HepG2 (cell line): Measurements from ENCODE around the gene DPEP3. TPM values are rescaled to one million over a fixed set of nuclear protein-coding genes. Genes with fewer than 3 reads are reported as not detected.

ENCODE experiments used
- CAMTA2 ChIP-seq: sonication (generic); formaldehyde crosslinking; IDR thresholded peaks from 2 replicates; pipeline ENCODE4 v1.4.0; 2020; ENCODE audit warnings: mild to moderate bottlenecking, missing genetic modification reagents, borderline replicate concordance
- HES4 ChIP-seq: sonication (generic); formaldehyde crosslinking; IDR thresholded peaks from 2 replicates; pipeline ENCODE4 v1.9.0; 2021; ENCODE audit warnings: mild to moderate bottlenecking, missing genetic modification reagents, borderline replicate concordance
- HNF4G ChIP-seq, 2 experiments: sonication (generic) in 1 of 2; formaldehyde crosslinking in 1 of 2; IDR thresholded peaks; 2 replicates each; pipeline versions ENCODE4 v1.4.0 to v1.6.1; 2011 to 2020; ENCODE audit warnings: borderline replicate concordance in 2 of 2, low read depth in 2 of 2, mild to moderate bottlenecking in 2 of 2, low read length in 1 of 2, missing genetic modification reagents in 1 of 2, moderate library complexity in 1 of 2
- HNRNPH1 ChIP-seq: fragments of 200-400 bp; formaldehyde crosslinking; optimal IDR thresholded peaks from 2 replicates; pipeline ENCODE3; 2017; ENCODE audit warnings: mild to moderate bottlenecking, low read depth, low read length
- KLF13 ChIP-seq: sonication (generic); formaldehyde crosslinking; IDR thresholded peaks from 2 replicates; pipeline ENCODE4 v1.4.0; 2020; ENCODE audit warnings: mild to moderate bottlenecking, missing genetic modification reagents
- PHF8 ChIP-seq: sonication (generic); formaldehyde crosslinking; IDR thresholded peaks from 2 replicates; pipeline ENCODE4 v1.5.0; 2020; ENCODE audit warnings: missing genetic modification reagents
- POLR2A ChIP-seq, 2 experiments: IDR thresholded peaks; 2 replicates each; pipeline ENCODE4 v1.6.1; 2011; ENCODE audit warnings: low read depth in 2 of 2, low read length in 2 of 2, mild to moderate bottlenecking in 1 of 2, moderate library complexity in 1 of 2; ENCODE audit not compliant: insufficient read depth in 1 of 2
- RCOR2 ChIP-seq: IDR thresholded peaks from 2 replicates; pipeline ENCODE4 v1.6.1; 2016; ENCODE audit warnings: missing biosample characterization, missing genetic modification reagents
- SRY ChIP-seq: sonication (generic); formaldehyde crosslinking; IDR thresholded peaks from 2 replicates; pipeline ENCODE4 v1.8.0; 2022; ENCODE audit warnings: mild to moderate bottlenecking, missing genetic modification reagents
- TAF1 ChIP-seq: sonication (generic); formaldehyde crosslinking; IDR thresholded peaks from 2 replicates; pipeline ENCODE4 v1.4.0; 2020; ENCODE audit warnings: missing genetic modification reagents
- ZNF160 ChIP-seq: sonication (generic); formaldehyde crosslinking; IDR thresholded peaks from 2 replicates; pipeline ENCODE4 v1.8.0; 2022; ENCODE audit warnings: mild to moderate bottlenecking, inconsistent platforms, missing genetic modification reagents
- ZNF674 ChIP-seq: sonication (generic); formaldehyde crosslinking; IDR thresholded peaks from 2 replicates; pipeline ENCODE4 v1.5.0; 2020; ENCODE audit warnings: low read depth, mild to moderate bottlenecking, missing genetic modification reagents
- ZNF782 ChIP-seq: sonication (generic); formaldehyde crosslinking; IDR thresholded peaks from 2 replicates; pipeline ENCODE4 v1.4.0; 2020; ENCODE audit warnings: missing genetic modification reagents, mild to moderate bottlenecking, borderline replicate concordance
- ZNF788 ChIP-seq: sonication (generic); formaldehyde crosslinking; IDR thresholded peaks from 2 replicates; pipeline ENCODE4 v1.5.0; 2020; ENCODE audit warnings: mild to moderate bottlenecking, missing genetic modification reagents, borderline replicate concordance
- polyA plus RNA-seq, 8 experiments: library from polyadenylated mRNA; depleted of rRNA in 3 of 8; stranded (reverse) in 7 of 8; unstranded in 1 of 8; fragments of >200 nt; fragmentation: Illumina TruSeq in 4 of 8; extraction: Trizol in 4 of 8; gene quantifications; 2 replicates each; pipeline versions ENCODE4 v1.2.1 to v1.2.3, GENCODE V29; 2011 to 2016; ENCODE audit warnings: low read depth in 4 of 8, missing spikeins in 1 of 8, mixed read lengths in 1 of 8; ENCODE audit not compliant: insufficient read depth in 1 of 8
- total RNA-seq, 5 experiments: library from RNA; depleted of rRNA; stranded (reverse); fragments of >200 nt; fragmentation: Illumina TruSeq; extraction: Trizol; gene quantifications; 2 replicates each; pipeline ENCODE4 v1.2.3, GENCODE V29; 2016; ENCODE audit warnings: low read depth in 1 of 5
- TF ChIP-seq, protein P1 (sequence below): sonication (generic); formaldehyde crosslinking; IDR thresholded peaks from 2 replicates; pipeline ENCODE4 v1.4.0; 2020; ENCODE audit warnings: missing genetic modification reagents
- TF ChIP-seq, protein P2 (sequence below): sonication (generic); formaldehyde crosslinking; IDR thresholded peaks from 2 replicates; pipeline ENCODE4 v1.8.0; 2022; ENCODE audit warnings: missing genetic modification reagents, mild to moderate bottlenecking, borderline replicate concordance
- TF ChIP-seq, protein P3 (sequence below): sonication (generic); formaldehyde crosslinking; IDR thresholded peaks from 2 replicates; pipeline ENCODE4 v1.5.0; 2020; ENCODE audit warnings: mild to moderate bottlenecking, missing genetic modification reagents
- TF ChIP-seq, protein P4 (sequence below): sonication (generic); formaldehyde crosslinking; IDR thresholded peaks from 2 replicates; pipeline ENCODE4 v1.8.1; 2023; ENCODE audit warnings: mild to moderate bottlenecking, missing genetic modification reagents

Gene DPEP3
- total and polyA plus RNA-seq, 2 of the 13 experiments (the other 11 are each of a cell fraction or from before 2014, with no cell fraction given) = not detected

DNA sequence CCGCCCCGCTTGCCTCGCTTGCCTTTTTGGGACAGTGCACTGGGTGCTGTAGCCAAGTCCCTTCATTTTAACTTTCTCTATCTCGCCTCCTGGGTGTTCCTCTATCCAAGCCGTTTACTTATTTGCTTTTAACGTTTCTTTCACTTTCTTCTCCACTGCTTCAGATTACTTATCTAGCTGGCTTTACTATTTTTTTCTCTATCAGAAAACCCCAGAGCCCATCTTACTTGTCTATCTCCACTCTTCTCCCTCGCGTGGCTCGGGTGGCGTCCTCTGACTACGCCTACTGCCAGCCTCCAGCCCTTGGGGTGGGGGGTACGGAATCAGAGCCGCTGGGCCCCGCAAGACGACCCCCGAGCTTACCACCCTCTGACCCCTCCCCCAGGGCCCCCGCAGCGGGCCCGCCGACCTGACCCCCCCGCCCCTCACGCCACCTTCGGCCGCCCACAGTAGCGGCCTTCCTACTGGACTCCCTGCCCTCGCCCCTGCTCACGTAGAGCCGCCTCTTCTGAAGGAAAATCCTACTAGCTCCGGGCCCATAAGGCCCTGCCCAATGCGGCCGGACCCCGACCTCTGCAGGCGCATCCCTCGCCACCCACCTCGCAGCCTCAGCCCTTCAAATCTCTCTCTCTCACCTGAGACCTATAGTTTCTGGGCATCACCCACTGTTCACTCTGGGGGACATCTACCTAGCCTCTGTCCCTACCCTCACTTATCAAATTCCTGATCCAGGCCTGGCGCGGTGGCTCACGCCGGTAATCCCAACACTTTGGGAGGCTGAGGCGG is 10.9 kb downstream of the DPEP3 start (continued):
- TF ChIP-seq, protein P1, sequence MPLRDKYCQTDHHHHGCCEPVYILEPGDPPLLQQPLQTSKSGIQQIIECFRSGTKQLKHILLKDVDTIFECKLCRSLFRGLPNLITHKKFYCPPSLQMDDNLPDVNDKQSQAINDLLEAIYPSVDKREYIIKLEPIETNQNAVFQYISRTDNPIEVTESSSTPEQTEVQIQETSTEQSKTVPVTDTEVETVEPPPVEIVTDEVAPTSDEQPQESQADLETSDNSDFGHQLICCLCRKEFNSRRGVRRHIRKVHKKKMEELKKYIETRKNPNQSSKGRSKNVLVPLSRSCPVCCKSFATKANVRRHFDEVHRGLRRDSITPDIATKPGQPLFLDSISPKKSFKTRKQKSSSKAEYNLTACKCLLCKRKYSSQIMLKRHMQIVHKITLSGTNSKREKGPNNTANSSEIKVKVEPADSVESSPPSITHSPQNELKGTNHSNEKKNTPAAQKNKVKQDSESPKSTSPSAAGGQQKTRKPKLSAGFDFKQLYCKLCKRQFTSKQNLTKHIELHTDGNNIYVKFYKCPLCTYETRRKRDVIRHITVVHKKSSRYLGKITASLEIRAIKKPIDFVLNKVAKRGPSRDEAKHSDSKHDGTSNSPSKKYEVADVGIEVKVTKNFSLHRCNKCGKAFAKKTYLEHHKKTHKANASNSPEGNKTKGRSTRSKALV = no peak
- peak; percentile 52; the same call in 1 of the 2 replicates for TF ChIP-seq TAF1 (CRISPR knock-in tag)
- TF ChIP-seq, protein P2, sequence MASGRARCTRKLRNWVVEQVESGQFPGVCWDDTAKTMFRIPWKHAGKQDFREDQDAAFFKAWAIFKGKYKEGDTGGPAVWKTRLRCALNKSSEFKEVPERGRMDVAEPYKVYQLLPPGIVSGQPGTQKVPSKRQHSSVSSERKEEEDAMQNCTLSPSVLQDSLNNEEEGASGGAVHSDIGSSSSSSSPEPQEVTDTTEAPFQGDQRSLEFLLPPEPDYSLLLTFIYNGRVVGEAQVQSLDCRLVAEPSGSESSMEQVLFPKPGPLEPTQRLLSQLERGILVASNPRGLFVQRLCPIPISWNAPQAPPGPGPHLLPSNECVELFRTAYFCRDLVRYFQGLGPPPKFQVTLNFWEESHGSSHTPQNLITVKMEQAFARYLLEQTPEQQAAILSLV (CRISPR knock-in tag) = no peak
- TF ChIP-seq PHF8 = peak; percentile 18
- no peak for TF ChIP-seq KLF13 (CRISPR knock-in tag)
- TF ChIP-seq ZNF160 (CRISPR knock-in tag) = peak; percentile 34; the same call in 1 of the 2 replicates
- TF ChIP-seq, protein P3, sequence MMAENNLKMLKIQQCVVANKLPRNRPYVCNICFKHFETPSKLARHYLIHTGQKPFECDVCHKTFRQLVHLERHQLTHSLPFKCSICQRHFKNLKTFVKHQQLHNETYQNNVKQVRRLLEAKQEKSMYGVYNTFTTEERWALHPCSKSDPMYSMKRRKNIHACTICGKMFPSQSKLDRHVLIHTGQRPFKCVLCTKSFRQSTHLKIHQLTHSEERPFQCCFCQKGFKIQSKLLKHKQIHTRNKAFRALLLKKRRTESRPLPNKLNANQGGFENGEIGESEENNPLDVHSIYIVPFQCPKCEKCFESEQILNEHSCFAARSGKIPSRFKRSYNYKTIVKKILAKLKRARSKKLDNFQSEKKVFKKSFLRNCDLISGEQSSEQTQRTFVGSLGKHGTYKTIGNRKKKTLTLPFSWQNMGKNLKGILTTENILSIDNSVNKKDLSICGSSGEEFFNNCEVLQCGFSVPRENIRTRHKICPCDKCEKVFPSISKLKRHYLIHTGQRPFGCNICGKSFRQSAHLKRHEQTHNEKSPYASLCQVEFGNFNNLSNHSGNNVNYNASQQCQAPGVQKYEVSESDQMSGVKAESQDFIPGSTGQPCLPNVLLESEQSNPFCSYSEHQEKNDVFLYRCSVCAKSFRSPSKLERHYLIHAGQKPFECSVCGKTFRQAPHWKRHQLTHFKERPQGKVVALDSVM (CRISPR knock-in tag) = peak; percentile 95
- TF ChIP-seq, protein P4, sequence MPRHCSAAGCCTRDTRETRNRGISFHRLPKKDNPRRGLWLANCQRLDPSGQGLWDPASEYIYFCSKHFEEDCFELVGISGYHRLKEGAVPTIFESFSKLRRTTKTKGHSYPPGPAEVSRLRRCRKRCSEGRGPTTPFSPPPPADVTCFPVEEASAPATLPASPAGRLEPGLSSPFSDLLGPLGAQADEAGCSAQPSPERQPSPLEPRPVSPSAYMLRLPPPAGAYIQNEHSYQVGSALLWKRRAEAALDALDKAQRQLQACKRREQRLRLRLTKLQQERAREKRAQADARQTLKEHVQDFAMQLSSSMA = 0 out of 2 replicates have a peak, but pooled peaks have one; percentile 57
- TF ChIP-seq ZNF782 (CRISPR knock-in tag) = no peak
- TF ChIP-seq POLR2A (IDR thresholded peaks at IDR 0.05; ENCODE audit: insufficient read depth in 1 of 2, low read depth in 2 of 2, low read length in 2 of 2) = peak in 1 of 2 experiments; percentile 72; a peak in 1 of 4 replicates
- peak; percentile 24; the same call in 1 of the 2 replicates for TF ChIP-seq HNF4G (IDR thresholded peaks at IDR 0.05; ENCODE audit: borderline replicate concordance, low read depth, low read length)
- TF ChIP-seq HNF4G (CRISPR knock-in tag; IDR thresholded peaks at IDR 0.05; ENCODE audit: borderline replicate concordance, low read depth) = no peak
- TF ChIP-seq RCOR2 (CRISPR knock-in tag) = peak; percentile 58
- TF ChIP-seq HES4 (CRISPR knock-in tag) = 0 out of 2 replicates have a peak, but pooled peaks have one; percentile 48
- no peak; the same call in 1 of the 2 replicates for TF ChIP-seq CAMTA2 (CRISPR knock-in tag)
- 0 out of 2 replicates have a peak, but pooled peaks have one; percentile 39 for TF ChIP-seq ZNF788
- TF ChIP-seq HNRNPH1 = no peak
- peak; percentile 10; the same call in 1 of the 2 replicates for TF ChIP-seq SRY (CRISPR knock-in tag)
- 0 out of 2 replicates have a peak, but pooled peaks have one; percentile 18 for TF ChIP-seq ZNF674 (CRISPR knock-in tag)
